Neural cell (in vitro differentiated cells): ENCODE measurements around the gene TOR2A. TPM values are rescaled to one million over a fixed set of nuclear protein-coding genes. Genes with fewer than 3 reads are reported as not detected.

Experiments
- H2AFZ ChIP-seq: fragments of 200-600, 300-800 bp; sonication (generic), shearing (Covaris generic); 2 replicates; pipeline ENCODE4 v1.6.0; 2014; ENCODE audit warnings: low read depth, mild to moderate bottlenecking, antibody characterized with exemption, low read length, moderate library complexity
- H3F3A ChIP-seq: fragments of 200-600 bp; shearing (Covaris generic); 2 replicates; pipeline ENCODE4 v1.6.1; 2016; ENCODE audit warnings: mild to moderate bottlenecking, moderate library complexity, mixed read lengths, antibody characterized with exemption, low read length; ENCODE audit not compliant: insufficient read depth, poor library complexity, severe bottlenecking
- H3K27ac ChIP-seq: fragments of 200-600, 300-800 bp; sonication (generic), shearing (Covaris generic); 2 replicates; pipeline ENCODE4 v1.5.1; 2014; ENCODE audit warnings: mild to moderate bottlenecking, low read length, moderate library complexity
- H3K27me3 ChIP-seq: fragments of 300-800, 200-600 bp; sonication (generic), shearing (Covaris generic); 2 replicates; pipeline ENCODE4 v1.6.0; 2014; ENCODE audit warnings: mild to moderate bottlenecking, low read depth, low read length, moderate library complexity; ENCODE audit not compliant: insufficient read depth
- H3K36me3 ChIP-seq: fragments of 300-800, 200-600 bp; sonication (generic), shearing (Covaris generic); 2 replicates; pipeline ENCODE4 v1.5.1; 2014; ENCODE audit warnings: mild to moderate bottlenecking, antibody characterized with exemption, low read length, moderate library complexity; ENCODE audit not compliant: insufficient read depth
- H3K4me2 ChIP-seq: fragments of 300-800, 200-600 bp; sonication (generic), shearing (Covaris generic); 2 replicates; pipeline ENCODE4 v1.6.0; 2014; ENCODE audit warnings: mild to moderate bottlenecking, low read length
- H3K4me3 ChIP-seq: fragments of 300-800, 200-600 bp; sonication (generic), shearing (Covaris generic); 2 replicates; pipeline ENCODE4 v1.5.1; 2014; ENCODE audit warnings: mild to moderate bottlenecking, low read length, moderate library complexity
- H3K79me2 ChIP-seq: fragments of 200-600 bp; shearing (Covaris generic); replicated peaks from 2 replicates; pipeline ENCODE4 v1.6.0; 2014; ENCODE audit warnings: mild to moderate bottlenecking, low read length, moderate library complexity; ENCODE audit not compliant: insufficient read depth
- H3K9ac ChIP-seq: fragments of 300-800, 200-600 bp; sonication (generic), shearing (Covaris generic); 2 replicates; pipeline ENCODE4 v1.6.1; 2016; ENCODE audit warnings: mild to moderate bottlenecking, low read length, mixed read lengths
- H3K9me2 ChIP-seq: fragments of 200-600 bp; shearing (Covaris generic); 2 replicates; pipeline ENCODE4 v1.6.1; 2016; ENCODE audit warnings: mild to moderate bottlenecking, low read length, mixed read lengths; ENCODE audit not compliant: insufficient read depth
- H3K9me3 ChIP-seq: fragments of 200-600, 300-800 bp; sonication (generic), shearing (Covaris generic); 2 replicates; pipeline ENCODE4 v1.6.1; 2016; ENCODE audit warnings: mild to moderate bottlenecking, mixed run types, low read length, moderate library complexity, mixed read lengths
- H4K20me1 ChIP-seq: fragments of 200-600 bp; shearing (Covaris generic); 2 replicates; pipeline ENCODE4 v1.6.1; 2016; ENCODE audit warnings: mild to moderate bottlenecking, mixed run types; ENCODE audit not compliant: insufficient read depth
- EP300 ChIP-seq: fragments of 450-650 bp; conservative IDR thresholded peaks from 2 replicates; pipeline ENCODE4 v1.6.1; 2014; ENCODE audit warnings: antibody characterized with exemption, mild to moderate bottlenecking, moderate library complexity; ENCODE audit not compliant: poor library complexity, severe bottlenecking
- EZH2 ChIP-seq: fragments of 200-600, 300-800 bp; shearing (Covaris generic), sonication (generic); IDR thresholded peaks from 2 replicates; pipeline ENCODE4 v1.6.1; 2014; ENCODE audit warnings: antibody characterized with exemption, low read length, borderline replicate concordance, mild to moderate bottlenecking; ENCODE audit not compliant: insufficient read depth, poor library complexity, severe bottlenecking
- MXI1 ChIP-seq: fragments of 450-650 bp; conservative IDR thresholded peaks from 2 replicates; pipeline ENCODE4 v1.6.1; 2014; ENCODE audit warnings: antibody characterized with exemption, mild to moderate bottlenecking; ENCODE audit not compliant: poor library complexity, severe bottlenecking
- POLR2AphosphoS5 ChIP-seq: IDR thresholded peaks from 2 replicates; pipeline ENCODE4 v1.6.1; 2012
- RAD21 ChIP-seq: fragments of 450-650 bp; conservative IDR thresholded peaks from 2 replicates; pipeline ENCODE4 v1.6.1; 2014; ENCODE audit warnings: antibody characterized with exemption, mild to moderate bottlenecking, moderate library complexity
- SMC3 ChIP-seq: fragments of 450-650 bp; conservative IDR thresholded peaks from 2 replicates; pipeline ENCODE4 v1.6.1; 2014; ENCODE audit warnings: antibody characterized with exemption, mild to moderate bottlenecking, moderate library complexity; ENCODE audit not compliant: poor library complexity
- TAF1 ChIP-seq: IDR thresholded peaks from 2 replicates; pipeline ENCODE4 v1.6.1; 2012; ENCODE audit warnings: low read depth
- polyA plus RNA-seq: library from polyadenylated mRNA; depleted of rRNA; stranded (reverse); fragments of >200 nt; gene quantifications from 2 replicates; pipeline ENCODE4 v1.2.3, GENCODE V29; 2014
- TF ChIP-seq, protein P1 (sequence below): fragments of 450-650 bp; IDR thresholded peaks from 2 replicates; pipeline ENCODE4 v1.5.1; 2014; ENCODE audit warnings: antibody characterized with exemption, mild to moderate bottlenecking, moderate library complexity; ENCODE audit not compliant: poor library complexity, severe bottlenecking
- TF ChIP-seq, protein P2 (sequence below): IDR thresholded peaks from 2 replicates; pipeline ENCODE4 v1.6.1; 2012; ENCODE audit warnings: borderline replicate concordance

The TOR2A gene
- polyA plus RNA-seq, 1 donor from 2014 or later = 59.7 TPM

DNA sequence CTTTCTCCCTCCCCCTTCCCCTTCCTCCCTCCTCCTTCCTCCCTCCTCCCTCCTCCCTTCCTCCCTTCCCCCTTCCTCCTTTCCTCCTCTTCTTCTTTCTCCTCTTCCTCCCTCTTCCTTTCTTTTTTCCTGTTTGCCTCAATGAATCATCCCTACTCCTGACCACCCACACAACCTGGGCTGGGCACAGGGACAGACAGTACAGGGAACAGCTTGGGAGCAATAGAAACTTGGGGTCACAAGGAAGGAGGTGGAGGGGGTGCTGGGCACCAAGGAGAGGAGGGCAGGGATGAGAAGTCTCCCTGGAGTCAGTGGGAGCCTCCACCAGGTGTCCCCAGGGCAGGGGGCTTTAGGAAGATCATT lies 14.2 kb downstream of the TOR2A start:
- TF ChIP-seq SMC3 (no peak), MXI1 (no peak), RAD21 (no peak), EP300 (no peak), EZH2 (no peak)
- TF ChIP-seq, protein P1, sequence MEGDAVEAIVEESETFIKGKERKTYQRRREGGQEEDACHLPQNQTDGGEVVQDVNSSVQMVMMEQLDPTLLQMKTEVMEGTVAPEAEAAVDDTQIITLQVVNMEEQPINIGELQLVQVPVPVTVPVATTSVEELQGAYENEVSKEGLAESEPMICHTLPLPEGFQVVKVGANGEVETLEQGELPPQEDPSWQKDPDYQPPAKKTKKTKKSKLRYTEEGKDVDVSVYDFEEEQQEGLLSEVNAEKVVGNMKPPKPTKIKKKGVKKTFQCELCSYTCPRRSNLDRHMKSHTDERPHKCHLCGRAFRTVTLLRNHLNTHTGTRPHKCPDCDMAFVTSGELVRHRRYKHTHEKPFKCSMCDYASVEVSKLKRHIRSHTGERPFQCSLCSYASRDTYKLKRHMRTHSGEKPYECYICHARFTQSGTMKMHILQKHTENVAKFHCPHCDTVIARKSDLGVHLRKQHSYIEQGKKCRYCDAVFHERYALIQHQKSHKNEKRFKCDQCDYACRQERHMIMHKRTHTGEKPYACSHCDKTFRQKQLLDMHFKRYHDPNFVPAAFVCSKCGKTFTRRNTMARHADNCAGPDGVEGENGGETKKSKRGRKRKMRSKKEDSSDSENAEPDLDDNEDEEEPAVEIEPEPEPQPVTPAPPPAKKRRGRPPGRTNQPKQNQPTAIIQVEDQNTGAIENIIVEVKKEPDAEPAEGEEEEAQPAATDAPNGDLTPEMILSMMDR = no peak
- Histone ChIP-seq H3K9me3 (no peaks in the 10 kb centered on the region), H3K9ac (no peak overlapping the region), H2AFZ (no peak overlapping the region), H3K27me3 (no peaks in the 10 kb centered on the region), H3K79me2 (no peaks in the 10 kb centered on the region), H3K4me2 (no peak overlapping the region), H3K27ac (no peak overlapping the region), H3F3A (no peaks in the 10 kb centered on the region), H4K20me1 (no peaks in the 10 kb centered on the region), H3K4me3 (no peak overlapping the region), H3K36me3 (no peaks in the 10 kb centered on the region), H3K9me2 (no peaks in the 10 kb centered on the region)

DNA sequence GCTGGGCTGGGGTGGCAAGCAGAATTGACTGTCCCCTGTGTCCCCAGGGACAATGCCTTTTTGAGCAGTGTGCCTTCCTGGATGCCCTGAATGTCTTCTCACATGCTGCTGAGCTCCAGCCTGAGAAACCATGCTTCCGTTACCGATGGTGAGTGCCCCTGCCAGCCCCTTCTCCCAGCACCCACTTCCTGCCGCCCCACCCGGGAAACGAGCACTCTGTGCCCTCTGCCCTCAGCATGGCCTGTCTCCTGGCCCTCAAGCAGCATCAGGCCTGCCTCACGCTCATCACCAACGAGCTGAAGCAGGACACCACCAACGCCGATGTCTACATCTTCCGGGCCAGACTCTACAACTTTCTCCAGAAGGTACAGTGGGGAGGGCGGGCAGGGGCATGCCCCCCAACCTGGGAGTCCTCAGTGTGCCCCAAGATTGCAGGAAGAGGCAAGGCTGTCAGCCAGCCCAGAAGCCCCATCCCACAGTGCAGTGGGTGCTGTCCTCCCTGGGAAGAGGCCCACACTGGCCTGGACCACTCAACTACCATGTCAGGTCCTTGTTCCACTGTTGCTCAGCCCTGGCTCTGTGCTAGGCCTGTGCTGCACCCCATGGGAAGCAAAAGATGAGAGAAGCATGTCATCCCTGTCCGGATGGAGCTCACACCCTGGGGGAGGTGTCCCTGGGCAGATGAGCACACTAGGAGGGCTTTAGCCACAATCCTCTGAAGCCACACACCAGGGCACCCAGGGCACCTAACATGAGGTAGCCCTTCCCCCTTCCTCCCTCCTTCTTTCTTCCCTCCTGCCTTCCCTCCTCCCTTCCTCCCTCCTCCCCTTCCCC lies 14.8 kb downstream of the TOR2A start:
- Histone ChIP-seq H3K9me3 (no peaks in the 10 kb centered on the region), H3K4me3 (no peak overlapping the region), H3K9ac (no peak overlapping the region), H3K36me3 (no peaks in the 10 kb centered on the region), H3K4me2 (no peak overlapping the region), H3K27me3 (no peaks in the 10 kb centered on the region), H3K79me2 (no peaks in the 10 kb centered on the region), H3K9me2 (no peaks in the 10 kb centered on the region), H3F3A (no peaks in the 10 kb centered on the region), H4K20me1 (no peaks in the 10 kb centered on the region), H2AFZ (no peak overlapping the region), H3K27ac (no peak overlapping the region)
- TF ChIP-seq RAD21 (no peak), POLR2AphosphoS5 (no peak)
- TF ChIP-seq, protein P1 = no peak

DNA sequence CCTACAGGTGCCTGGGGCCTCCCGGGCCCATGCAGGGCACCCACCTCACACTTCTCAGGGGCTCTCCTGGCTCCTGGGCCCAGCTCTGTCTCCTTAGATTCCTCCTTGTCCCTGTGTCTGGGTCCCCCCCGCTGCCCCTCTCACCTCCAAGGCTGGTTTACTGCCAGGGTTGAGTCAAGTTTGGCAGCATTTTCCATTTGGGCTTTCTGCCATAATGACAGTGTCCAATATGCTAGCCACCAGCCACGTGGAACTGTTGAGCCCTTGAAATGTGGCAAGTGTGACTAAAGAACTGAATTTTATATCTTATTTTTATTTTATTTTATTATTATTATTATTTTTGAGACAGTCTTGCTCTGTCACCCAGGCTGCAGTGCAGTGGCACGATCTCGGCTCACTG lies 17.3 kb downstream of the TOR2A start:
- H4K20me1 ChIP-seq = no peaks in the 10 kb centered on the region
- H2AFZ ChIP-seq = no peak overlapping the region
- no peaks in the 10 kb centered on the region for H3K27me3 ChIP-seq
- H3K9ac ChIP-seq = no peak overlapping the region
- TF ChIP-seq EP300 = no peak
- no peak for TF ChIP-seq RAD21
- TF ChIP-seq, protein P1 = no peak
- no peak for TF ChIP-seq POLR2AphosphoS5
- TF ChIP-seq EZH2 = no peak
- TF ChIP-seq SMC3 = no peak
- TF ChIP-seq, protein P2, sequence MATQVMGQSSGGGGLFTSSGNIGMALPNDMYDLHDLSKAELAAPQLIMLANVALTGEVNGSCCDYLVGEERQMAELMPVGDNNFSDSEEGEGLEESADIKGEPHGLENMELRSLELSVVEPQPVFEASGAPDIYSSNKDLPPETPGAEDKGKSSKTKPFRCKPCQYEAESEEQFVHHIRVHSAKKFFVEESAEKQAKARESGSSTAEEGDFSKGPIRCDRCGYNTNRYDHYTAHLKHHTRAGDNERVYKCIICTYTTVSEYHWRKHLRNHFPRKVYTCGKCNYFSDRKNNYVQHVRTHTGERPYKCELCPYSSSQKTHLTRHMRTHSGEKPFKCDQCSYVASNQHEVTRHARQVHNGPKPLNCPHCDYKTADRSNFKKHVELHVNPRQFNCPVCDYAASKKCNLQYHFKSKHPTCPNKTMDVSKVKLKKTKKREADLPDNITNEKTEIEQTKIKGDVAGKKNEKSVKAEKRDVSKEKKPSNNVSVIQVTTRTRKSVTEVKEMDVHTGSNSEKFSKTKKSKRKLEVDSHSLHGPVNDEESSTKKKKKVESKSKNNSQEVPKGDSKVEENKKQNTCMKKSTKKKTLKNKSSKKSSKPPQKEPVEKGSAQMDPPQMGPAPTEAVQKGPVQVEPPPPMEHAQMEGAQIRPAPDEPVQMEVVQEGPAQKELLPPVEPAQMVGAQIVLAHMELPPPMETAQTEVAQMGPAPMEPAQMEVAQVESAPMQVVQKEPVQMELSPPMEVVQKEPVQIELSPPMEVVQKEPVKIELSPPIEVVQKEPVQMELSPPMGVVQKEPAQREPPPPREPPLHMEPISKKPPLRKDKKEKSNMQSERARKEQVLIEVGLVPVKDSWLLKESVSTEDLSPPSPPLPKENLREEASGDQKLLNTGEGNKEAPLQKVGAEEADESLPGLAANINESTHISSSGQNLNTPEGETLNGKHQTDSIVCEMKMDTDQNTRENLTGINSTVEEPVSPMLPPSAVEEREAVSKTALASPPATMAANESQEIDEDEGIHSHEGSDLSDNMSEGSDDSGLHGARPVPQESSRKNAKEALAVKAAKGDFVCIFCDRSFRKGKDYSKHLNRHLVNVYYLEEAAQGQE = no peak
- TF ChIP-seq TAF1 = no peak
- no peak for TF ChIP-seq MXI1
- H3K9me2 ChIP-seq = no peaks in the 10 kb centered on the region
- no peak overlapping the region for H3K27ac ChIP-seq
- no peaks in the 10 kb centered on the region for H3K9me3 ChIP-seq
- no peaks in the 10 kb centered on the region for H3K36me3 ChIP-seq
- H3K4me2 ChIP-seq = no peak overlapping the region
- H3K79me2 ChIP-seq = no peaks in the 10 kb centered on the region
- H3K4me3 ChIP-seq = no peak overlapping the region
- no peaks in the 10 kb centered on the region for H3F3A ChIP-seq
